Activated naive CD4-positive, alpha-beta T cell treated with anti-CD3 and anti-CD28 coated beads, Interleukin-2, amount 50 U/mL, for 24 hours (primary cell): Measurements from ENCODE around the gene CYP46A1.
"Not testable (repeated sequence)": the region's sequence is repeated elsewhere in the genome, so short reads cannot be mapped to it uniquely, and the experiment has no call there.

Experiments used
- H3K27ac Mint-ChIP-seq: one replicate; pipeline ENCODE4 v1.8.0; 2021; ENCODE audit warnings: mild to moderate bottlenecking, mixed read lengths
- H3K27me3 Mint-ChIP-seq: one replicate; pipeline ENCODE4 v1.8.0; 2021; ENCODE audit warnings: mixed read lengths
- H3K36me3 Mint-ChIP-seq: one replicate; pipeline ENCODE4 v1.8.0; 2021; ENCODE audit warnings: mixed read lengths
- H3K4me1 Mint-ChIP-seq: one replicate; pipeline ENCODE4 v1.8.0; 2021; ENCODE audit warnings: mixed read lengths
- H3K4me3 Mint-ChIP-seq: one replicate; pipeline ENCODE4 v1.8.0; 2021; ENCODE audit warnings: mild to moderate bottlenecking, mixed read lengths
- H3K9me3 Mint-ChIP-seq: one replicate; pipeline ENCODE4 v1.8.0; 2021; ENCODE audit warnings: mixed read lengths

CYP46A1 gene

DNA sequence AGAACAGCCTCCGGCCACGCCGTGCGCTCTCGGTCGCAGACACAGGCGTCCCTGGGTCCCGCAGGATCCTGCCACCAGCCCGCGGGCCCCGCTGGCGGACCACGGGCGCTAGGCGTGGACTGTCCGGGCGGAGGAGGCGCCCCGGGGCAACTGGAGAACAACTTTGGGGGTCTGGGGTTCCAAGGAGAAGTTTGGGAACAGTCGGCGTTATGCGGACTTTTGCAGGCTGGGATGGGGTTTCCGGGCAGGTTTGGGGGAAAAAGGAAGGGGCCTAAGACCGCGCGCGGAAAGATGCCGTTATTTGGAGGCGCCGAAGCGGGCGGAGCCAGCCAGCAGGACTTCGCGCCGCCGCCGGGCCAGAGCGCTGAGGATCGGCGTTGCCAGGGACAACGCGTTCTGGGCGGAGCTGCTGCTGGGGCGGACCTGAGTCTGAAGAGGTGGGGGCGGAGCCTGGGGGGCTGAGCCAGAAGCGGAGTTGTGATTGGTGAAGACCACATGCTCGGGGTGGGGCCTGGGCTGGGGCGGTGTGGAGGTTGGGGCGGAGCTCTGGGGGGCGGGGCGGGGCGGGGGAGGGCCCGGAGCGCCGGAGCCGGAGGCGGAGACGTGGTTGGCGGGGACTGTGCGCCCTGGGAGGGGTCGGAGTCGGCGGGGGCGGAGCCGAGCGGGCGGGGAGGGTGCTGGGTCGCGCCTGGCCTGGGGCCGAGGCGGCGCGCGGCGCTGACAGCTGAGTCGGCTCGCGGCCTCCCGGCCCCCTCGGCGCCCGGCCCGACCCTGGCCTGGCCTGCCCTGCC lies at the start of gene CYP46A1:
Gene CYP46A1, plus strand, starts transcription at position 680 of the 791 bp plus-strand sequence. CDS start 120 bp downstream, outside the sequence.
- no peaks in the 10 kb centered on the region for H3K9me3 Mint-ChIP-seq
- H3K36me3 Mint-ChIP-seq = peaks cover 2% of the 10 kb centered on the region
- peaks cover 6% of the 10 kb centered on the region for H3K27me3 Mint-ChIP-seq
- peak within 1 kb of the TSS; percentile 70 for H3K27ac Mint-ChIP-seq
- peak within 1 kb of the TSS; percentile 93 for H3K4me3 Mint-ChIP-seq
- peaks cover 16% of the 10 kb centered on the region for H3K4me1 Mint-ChIP-seq

DNA sequence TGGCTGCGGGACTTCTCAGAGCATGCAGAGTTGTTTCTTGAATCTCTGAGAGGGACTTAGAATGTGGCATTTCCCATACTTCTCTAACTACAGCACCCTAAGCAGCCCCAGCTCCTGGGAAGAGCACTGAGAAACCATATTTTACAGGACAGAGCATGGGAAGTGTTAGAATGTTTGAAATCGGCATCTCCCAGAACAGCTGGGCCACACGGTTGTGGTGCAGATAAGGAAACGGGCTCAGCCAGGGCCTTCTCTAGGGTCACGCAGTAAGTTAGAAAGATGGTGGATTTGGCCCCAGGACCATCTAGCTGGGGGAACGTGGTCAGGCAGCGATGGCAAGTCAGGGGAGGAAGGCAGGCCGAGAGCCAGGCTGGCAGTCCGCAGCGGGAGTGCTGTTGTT lies 49.7 kb upstream of the CYP46A1 start:
- no peaks in the 10 kb centered on the region for H3K4me1 Mint-ChIP-seq
- no peak overlapping the region for H3K4me3 Mint-ChIP-seq
- H3K36me3 Mint-ChIP-seq = no peaks in the 10 kb centered on the region
- no peaks in the 10 kb centered on the region for H3K9me3 Mint-ChIP-seq
- H3K27me3 Mint-ChIP-seq = peaks cover 2% of the 10 kb centered on the region
- no peak overlapping the region for H3K27ac Mint-ChIP-seq

GRCh38 chr14:99635116-99635515 lies 49.0 kb upstream of the CYP46A1 start:
- H3K27ac Mint-ChIP-seq = no peak overlapping the region
- no peaks in the 10 kb centered on the region for H3K4me1 Mint-ChIP-seq
- no peaks in the 10 kb centered on the region for H3K9me3 Mint-ChIP-seq
- H3K4me3 Mint-ChIP-seq = no peak overlapping the region
- H3K36me3 Mint-ChIP-seq = no peaks in the 10 kb centered on the region
- peaks cover 2% of the 10 kb centered on the region for H3K27me3 Mint-ChIP-seq

DNA sequence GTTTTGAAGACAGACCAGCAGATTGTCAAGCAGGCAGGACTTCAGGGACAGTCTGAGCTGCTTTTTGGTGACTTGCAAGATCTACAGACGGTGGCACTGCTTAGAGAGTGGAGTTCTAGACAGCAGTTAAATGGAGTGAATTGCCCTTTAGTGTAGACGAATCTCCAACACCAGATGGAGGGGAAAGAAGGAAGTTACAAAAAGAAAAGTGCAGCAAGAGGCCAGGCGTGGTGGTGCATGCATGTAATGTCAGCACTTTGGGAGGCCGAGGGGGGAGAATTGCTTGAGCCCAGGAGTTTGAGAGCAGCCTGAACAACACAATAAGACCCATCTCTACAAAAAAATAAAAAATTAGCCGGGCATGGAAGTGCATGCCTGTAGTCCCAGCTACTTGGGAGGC lies 47.6 kb upstream of the CYP46A1 start:
- Mint-ChIP-seq H3K9me3 (no peaks in the 10 kb centered on the region), H3K36me3 (no peaks in the 10 kb centered on the region), H3K4me1 (no peaks in the 10 kb centered on the region), H3K4me3 (no peak overlapping the region), H3K27ac (no peak overlapping the region), H3K27me3 (peaks cover 2% of the 10 kb centered on the region)

GRCh38 chr14:99637624-99638023 lies 46.5 kb upstream of the CYP46A1 start:
- no peaks in the 10 kb centered on the region for H3K9me3 Mint-ChIP-seq
- no peak overlapping the region for H3K27ac Mint-ChIP-seq
- H3K4me1 Mint-ChIP-seq = no peaks in the 10 kb centered on the region
- no peaks in the 10 kb centered on the region for H3K36me3 Mint-ChIP-seq
- no peak overlapping the region for H3K4me3 Mint-ChIP-seq
- H3K27me3 Mint-ChIP-seq = peaks cover 2% of the 10 kb centered on the region

GRCh38 chr14:99642771-99643170 lies 41.3 kb upstream of the CYP46A1 start:
- H3K4me3 Mint-ChIP-seq, H3K36me3 Mint-ChIP-seq, H3K27me3 Mint-ChIP-seq, H3K4me1 Mint-ChIP-seq, H3K9me3 Mint-ChIP-seq, H3K27ac Mint-ChIP-seq: not testable (repeated sequence)

DNA sequence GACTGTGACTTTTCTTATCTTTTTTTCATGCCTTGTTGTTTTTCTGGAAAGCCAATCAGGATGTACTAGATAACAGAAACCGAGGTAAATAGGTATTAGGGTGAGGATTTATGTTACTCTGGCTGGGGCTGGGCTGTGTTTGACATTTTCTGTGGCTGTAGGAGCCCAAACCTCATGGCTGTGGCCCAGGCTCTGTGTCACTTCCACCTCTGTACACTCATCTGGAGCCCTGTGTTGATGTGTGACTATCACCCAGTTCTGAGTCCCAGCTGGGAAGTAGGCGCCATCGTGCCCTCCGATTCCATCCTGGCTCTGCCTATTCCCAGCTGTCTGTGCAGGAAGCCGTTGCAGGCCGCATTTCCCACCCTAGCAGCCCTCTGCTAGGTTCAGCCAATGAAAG lies 40.8 kb upstream of the CYP46A1 start:
- H3K4me3 Mint-ChIP-seq = no peak overlapping the region
- H3K9me3 Mint-ChIP-seq = no peaks in the 10 kb centered on the region
- no peaks in the 10 kb centered on the region for H3K36me3 Mint-ChIP-seq
- H3K4me1 Mint-ChIP-seq = no peaks in the 10 kb centered on the region
- H3K27me3 Mint-ChIP-seq = peaks cover 6% of the 10 kb centered on the region
- H3K27ac Mint-ChIP-seq = no peak overlapping the region

DNA sequence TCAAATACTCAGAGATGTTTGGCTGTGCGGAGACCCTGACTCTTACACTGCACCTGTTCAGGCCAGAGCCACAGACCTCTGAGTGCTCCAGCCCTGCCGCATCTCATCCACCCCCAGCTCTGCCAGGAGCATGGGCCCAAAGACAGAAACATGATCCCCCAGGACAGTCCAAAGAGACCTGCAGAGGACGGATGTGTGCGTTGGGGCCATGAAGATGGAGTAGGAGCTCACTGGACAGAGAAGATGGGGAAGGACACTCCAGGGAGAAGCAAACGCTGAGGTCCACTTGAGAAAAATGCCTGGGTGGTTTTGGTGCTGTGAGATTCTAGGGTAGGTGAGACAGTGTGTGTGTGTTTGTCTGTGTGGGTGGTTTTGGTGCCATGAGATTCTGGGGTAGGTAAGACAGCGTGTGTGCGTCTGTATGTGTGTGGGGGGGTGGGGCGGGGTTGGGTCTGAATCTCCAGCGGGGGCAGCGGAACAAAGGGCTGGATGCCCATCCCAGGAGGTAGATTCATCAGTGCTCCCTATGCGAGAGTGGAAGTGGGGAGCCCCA lies 40.0 kb upstream of the CYP46A1 start:
- H3K27ac Mint-ChIP-seq = no peak overlapping the region
- H3K36me3 Mint-ChIP-seq = no peaks in the 10 kb centered on the region
- H3K4me3 Mint-ChIP-seq = no peak overlapping the region
- H3K4me1 Mint-ChIP-seq = no peaks in the 10 kb centered on the region
- H3K9me3 Mint-ChIP-seq = no peaks in the 10 kb centered on the region
- peaks cover 6% of the 10 kb centered on the region for H3K27me3 Mint-ChIP-seq

DNA sequence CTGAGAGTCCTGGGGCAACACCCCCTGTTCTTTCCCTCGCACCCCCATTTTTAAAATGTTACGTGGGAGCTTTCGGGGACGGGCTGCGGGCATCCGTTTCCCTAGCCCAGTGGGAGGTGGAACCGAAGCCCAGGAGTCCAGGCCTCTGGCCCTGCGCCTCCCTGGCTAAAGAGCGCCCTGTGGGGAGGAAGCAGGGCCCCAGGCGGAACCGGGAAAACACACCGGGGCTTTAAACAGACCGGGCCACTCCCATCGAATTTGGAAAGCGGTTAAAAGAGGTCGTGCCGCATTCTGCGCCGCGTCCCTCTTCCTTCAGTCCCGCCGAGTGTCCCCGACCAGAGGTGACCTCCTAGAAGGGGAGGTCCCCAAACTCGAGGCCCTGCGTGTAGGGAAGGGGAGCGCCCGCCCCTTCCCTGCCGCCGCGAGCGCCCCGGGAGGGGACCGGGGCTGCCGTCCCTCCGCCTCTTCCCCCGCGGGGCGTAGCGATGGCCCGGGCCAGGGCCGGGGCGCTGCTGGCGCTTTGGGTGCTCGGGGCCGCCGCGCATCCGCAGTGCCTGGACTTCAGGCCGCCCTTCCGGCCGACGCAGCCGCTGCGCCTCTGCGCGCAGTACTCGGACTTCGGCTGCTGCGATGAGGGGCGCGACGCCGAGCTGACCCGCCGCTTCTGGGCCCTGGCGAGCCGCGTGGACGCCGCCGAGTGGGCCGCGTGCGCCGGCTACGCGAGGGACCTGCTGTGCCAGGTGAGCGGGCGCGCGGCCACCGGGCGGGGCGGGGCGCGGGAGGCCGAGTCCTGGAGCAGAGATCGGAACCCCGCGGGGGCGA lies 39.2 kb upstream of the CYP46A1 start, which contains the start of gene HHIPL1:
Gene HHIPL1, plus strand, starts transcription at position 407 of the 822 bp plus-strand sequence. Its CDS starts 79 bp downstream, at position 486.
- H3K27me3 Mint-ChIP-seq = peaks cover 6% of the 10 kb centered on the region
- H3K9me3 Mint-ChIP-seq = no peaks in the 10 kb centered on the region
- no peak within 1 kb of the TSS for H3K4me3 Mint-ChIP-seq
- H3K4me1 Mint-ChIP-seq = no peaks in the 10 kb centered on the region
- no peaks in the 10 kb centered on the region for H3K36me3 Mint-ChIP-seq
- no peak within 1 kb of the TSS for H3K27ac Mint-ChIP-seq

GRCh38 chr14:99645545-99646505 lies 38.3 kb upstream of the CYP46A1 start:
- Mint-ChIP-seq H3K4me3 (no peak overlapping the region), H3K27me3 (peaks cover 6% of the 10 kb centered on the region), H3K27ac (no peak overlapping the region), H3K9me3 (no peaks in the 10 kb centered on the region), H3K36me3 (no peaks in the 10 kb centered on the region), H3K4me1 (no peaks in the 10 kb centered on the region)

GRCh38 chr14:99647411-99647810 lies 36.7 kb upstream of the CYP46A1 start:
- H3K36me3 Mint-ChIP-seq = no peaks in the 10 kb centered on the region
- no peaks in the 10 kb centered on the region for H3K4me1 Mint-ChIP-seq
- H3K9me3 Mint-ChIP-seq = no peaks in the 10 kb centered on the region
- H3K27ac Mint-ChIP-seq = no peak overlapping the region
- H3K4me3 Mint-ChIP-seq = no peak overlapping the region
- peaks cover 10% of the 10 kb centered on the region for H3K27me3 Mint-ChIP-seq

- Mint-ChIP-seq H3K4me1 (no peaks in the 10 kb centered on the region), H3K9me3 (no peaks in the 10 kb centered on the region), H3K27ac (no peak overlapping the region), H3K36me3 (no peaks in the 10 kb centered on the region), H3K27me3 (peaks cover 10% of the 10 kb centered on the region), H3K4me3 (no peak overlapping the region)
These were observed 35.9 kb upstream of the CYP46A1 start for GRCh38 chr14:99648027-99648784.

- Mint-ChIP-seq H3K36me3 (no peaks in the 10 kb centered on the region), H3K9me3 (no peaks in the 10 kb centered on the region), H3K27me3 (peaks cover 5% of the 10 kb centered on the region), H3K4me3 (no peak overlapping the region), H3K27ac (no peak overlapping the region), H3K4me1 (no peaks in the 10 kb centered on the region)
These were observed 34.9 kb upstream of the CYP46A1 start for GRCh38 chr14:99649219-99649618.

GRCh38 chr14:99649643-99650042 lies 34.5 kb upstream of the CYP46A1 start:
- peaks cover 8% of the 10 kb centered on the region for H3K27me3 Mint-ChIP-seq
- H3K4me3 Mint-ChIP-seq = no peak overlapping the region
- H3K4me1 Mint-ChIP-seq = no peaks in the 10 kb centered on the region
- no peak overlapping the region for H3K27ac Mint-ChIP-seq
- no peaks in the 10 kb centered on the region for H3K9me3 Mint-ChIP-seq
- H3K36me3 Mint-ChIP-seq = no peaks in the 10 kb centered on the region
